C4-2B (cell line): ENCODE measurements around the gene IGF2.

ENCODE experiments used
- H3K27ac ChIP-seq: fragments of 450-650 bp; 2 replicates; pipeline ENCODE4 v1.5.1; 2017
- ZFX ChIP-seq: fragments of 450-650 bp; IDR thresholded peaks from 2 replicates; pipeline ENCODE4 v1.6.1; 2017
- TF ChIP-seq, protein P1 (sequence below): fragments of 450-650 bp; conservative IDR thresholded peaks from 2 replicates; pipeline ENCODE4 v1.5.1; 2017; ENCODE audit warnings: mild to moderate bottlenecking

The IGF2 gene

DNA sequence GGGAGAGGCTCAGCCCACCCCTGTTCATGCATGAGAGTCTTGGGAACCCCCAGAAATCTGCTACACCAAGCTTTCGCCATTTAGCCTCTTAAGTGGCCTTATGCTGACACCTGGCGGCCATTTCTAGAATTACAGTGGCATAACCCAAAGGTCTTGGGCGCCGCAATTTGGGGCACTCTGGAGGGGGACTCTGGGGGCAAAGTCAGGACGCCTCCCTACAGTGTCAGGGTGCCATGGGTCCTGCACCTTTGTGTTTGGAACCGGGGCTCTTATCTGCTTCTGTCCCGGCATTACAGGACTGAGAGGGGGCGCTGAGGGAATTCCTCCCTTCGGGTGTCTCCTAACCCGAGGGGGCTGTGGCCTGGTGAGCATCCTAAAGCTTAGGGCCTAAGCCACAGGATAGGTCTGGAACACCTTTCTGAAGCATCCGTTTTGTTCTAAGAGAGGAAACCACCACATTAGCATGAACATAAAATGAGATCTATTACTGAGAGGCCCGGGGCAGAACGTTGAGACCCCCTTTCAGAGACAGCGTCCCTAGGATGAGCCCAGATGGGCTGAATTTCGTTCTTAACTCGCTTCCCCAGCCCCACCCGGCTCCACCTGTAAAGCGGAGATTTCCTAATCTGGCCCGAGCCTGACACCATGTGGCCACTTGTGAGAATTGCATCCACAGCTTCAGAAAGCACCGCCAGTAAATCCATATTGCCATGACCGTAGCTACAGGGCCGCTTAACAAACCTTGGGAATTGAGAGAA lies 12.5 kb upstream of the IGF2 start:
- TF ChIP-seq, protein P1, sequence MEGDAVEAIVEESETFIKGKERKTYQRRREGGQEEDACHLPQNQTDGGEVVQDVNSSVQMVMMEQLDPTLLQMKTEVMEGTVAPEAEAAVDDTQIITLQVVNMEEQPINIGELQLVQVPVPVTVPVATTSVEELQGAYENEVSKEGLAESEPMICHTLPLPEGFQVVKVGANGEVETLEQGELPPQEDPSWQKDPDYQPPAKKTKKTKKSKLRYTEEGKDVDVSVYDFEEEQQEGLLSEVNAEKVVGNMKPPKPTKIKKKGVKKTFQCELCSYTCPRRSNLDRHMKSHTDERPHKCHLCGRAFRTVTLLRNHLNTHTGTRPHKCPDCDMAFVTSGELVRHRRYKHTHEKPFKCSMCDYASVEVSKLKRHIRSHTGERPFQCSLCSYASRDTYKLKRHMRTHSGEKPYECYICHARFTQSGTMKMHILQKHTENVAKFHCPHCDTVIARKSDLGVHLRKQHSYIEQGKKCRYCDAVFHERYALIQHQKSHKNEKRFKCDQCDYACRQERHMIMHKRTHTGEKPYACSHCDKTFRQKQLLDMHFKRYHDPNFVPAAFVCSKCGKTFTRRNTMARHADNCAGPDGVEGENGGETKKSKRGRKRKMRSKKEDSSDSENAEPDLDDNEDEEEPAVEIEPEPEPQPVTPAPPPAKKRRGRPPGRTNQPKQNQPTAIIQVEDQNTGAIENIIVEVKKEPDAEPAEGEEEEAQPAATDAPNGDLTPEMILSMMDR, result peak; percentile 90
- TF ChIP-seq ZFX, result no peak
- no peak overlapping the region; the same call in 1 of the 2 replicates for H3K27ac ChIP-seq

GRCh38 chr11:2149864-2150847 lies 11.0 kb upstream of the IGF2 start:
- H3K27ac ChIP-seq, result no peak overlapping the region
- TF ChIP-seq, protein P1, result peak; percentile 70
- TF ChIP-seq ZFX, result no peak

GRCh38 chr11:2149460-2149859 lies 10.3 kb upstream of the IGF2 start:
- TF ChIP-seq, protein P1, result no peak
- no peak for TF ChIP-seq ZFX
- no peak overlapping the region for H3K27ac ChIP-seq

DNA sequence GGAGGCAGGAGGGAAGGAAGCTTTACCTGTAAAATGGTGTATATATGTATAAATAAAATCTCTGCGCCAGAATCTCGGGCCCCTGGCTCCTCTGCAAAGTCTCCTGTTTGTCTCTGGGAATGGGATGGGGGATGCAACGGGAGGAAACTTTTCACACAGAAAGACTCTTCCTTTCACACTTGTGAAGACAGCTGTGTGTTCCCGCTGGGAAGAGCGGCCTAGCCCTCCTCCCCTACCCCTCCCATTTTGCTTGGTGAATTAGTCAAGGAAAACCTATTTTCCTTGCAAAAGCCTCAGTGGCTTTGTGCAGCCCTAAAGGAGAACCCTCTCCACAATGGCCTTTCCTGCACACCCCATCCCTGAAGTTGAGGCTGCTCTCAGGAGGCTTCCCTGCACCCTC lies 9.4 kb upstream of the IGF2 start:
- TF ChIP-seq, protein P1, result no peak
- no peak for TF ChIP-seq ZFX
- H3K27ac ChIP-seq, result no peak overlapping the region

- no peak for TF ChIP-seq ZFX
- TF ChIP-seq, protein P1, result no peak
Observed at GRCh38 chr11:2147391-2147790, 8.2 kb upstream of the IGF2 start.

DNA sequence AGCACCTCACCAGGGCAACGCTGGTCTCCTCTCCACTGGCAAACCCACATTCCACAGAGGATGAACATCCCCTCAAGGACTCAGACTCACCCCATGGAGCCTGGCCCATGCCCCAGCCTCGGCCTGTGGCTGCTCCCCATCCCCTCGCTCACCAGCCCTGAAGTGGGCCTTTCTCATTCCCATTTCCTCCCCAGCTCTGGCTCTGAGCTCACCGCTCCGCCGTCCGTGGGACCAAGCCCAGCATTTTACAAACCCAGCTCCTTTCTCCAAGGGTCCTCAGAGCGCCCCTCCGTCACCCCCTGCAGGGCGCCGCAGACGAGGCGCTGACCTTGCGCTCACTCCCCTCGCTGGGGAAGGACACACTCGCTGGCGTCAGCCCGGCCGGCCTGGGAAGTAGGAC lies 6.9 kb upstream of the IGF2 start:
- no peak for TF ChIP-seq ZFX
- TF ChIP-seq, protein P1, result no peak
- H3K27ac ChIP-seq, result no peak overlapping the region

More at GRCh38 chr11:2147391-2147790, 8.2 kb upstream of the IGF2 start:
- H3K27ac ChIP-seq, result no peak overlapping the region
